Brain microvascular endothelial cell (primary cell): ENCODE data around the gene FOXN1.

Experiments
- DNase-seq: peaks from one replicate; pipeline ENCODE4 v3.0.0-alpha.2; 2020
- H3K27ac ChIP-seq: fragments of 250-450 bp; sonication (Bioruptor Pico); 2 replicates; pipeline ENCODE4 v1.5.1; 2020; ENCODE audit warnings: mild to moderate bottlenecking, moderate library complexity
- H3K27me3 ChIP-seq: fragments of 250-450 bp; sonication (Bioruptor Pico); replicated peaks from 2 replicates; pipeline ENCODE4 v1.5.1; 2020; ENCODE audit warnings: mild to moderate bottlenecking
- H3K36me3 ChIP-seq: fragments of 250-450 bp; sonication (Bioruptor Pico); replicated peaks from 2 replicates; pipeline ENCODE4 v1.5.1; 2020; ENCODE audit warnings: mild to moderate bottlenecking
- H3K4me3 ChIP-seq: 2 replicates; pipeline ENCODE4 v1.5.1; 2011; ENCODE audit warnings: low read depth, mild to moderate bottlenecking, control low read depth, low read length, moderate library complexity
- CTCF ChIP-seq: IDR thresholded peaks from 2 replicates; pipeline ENCODE4 v1.5.1; 2011; ENCODE audit warnings: low read depth, mild to moderate bottlenecking, moderate library complexity, low read length, control low read depth, inconsistent platforms; ENCODE audit errors: missing control alignments
- in situ Hi-C: cut with HindIII; loops from 2 replicates; pipeline ENCODE4 v1.10.0; 2017; ENCODE audit warnings: low sequenced_read_pairs, low pct_ligation_motif_present

Gene FOXN1

GRCh38 chr17:28572259-28573039 lies 66.3 kb downstream of the FOXN1 start:
- Histone ChIP-seq H3K4me3 (no peak overlapping the region), H3K27ac (no peak overlapping the region)
- no peak for DNase-seq

GRCh38 chr17:28573040-28573380 lies 66.9 kb downstream of the FOXN1 start:
- in situ Hi-C loops = no loop called here
- TF ChIP-seq CTCF = no peak
- Histone ChIP-seq H3K4me3 (no peak overlapping the region), H3K27me3 (no peaks in the 10 kb centered on the region), H3K27ac (no peak overlapping the region), H3K36me3 (peaks cover 4% of the 10 kb centered on the region)
- no peak for DNase-seq

More at GRCh38 chr17:28572259-28573039, 66.3 kb downstream of the FOXN1 start:
- in situ Hi-C loops = no loop called here
- no peak for TF ChIP-seq CTCF
- Histone ChIP-seq H3K36me3 (peaks cover 2% of the 10 kb centered on the region), H3K27me3 (no peaks in the 10 kb centered on the region)

GRCh38 chr17:28573521-28573920 lies 67.4 kb downstream of the FOXN1 start:
- in situ Hi-C loops = no loop called here

GRCh38 chr17:28573966-28574480 lies 67.9 kb downstream of the FOXN1 start:
- no peak for TF ChIP-seq CTCF
- Histone ChIP-seq H3K27ac (no peak overlapping the region), H3K36me3 (peaks cover 10% of the 10 kb centered on the region), H3K27me3 (no peaks in the 10 kb centered on the region), H3K4me3 (no peak overlapping the region)
- no peak for DNase-seq
- in situ Hi-C loops = no loop called here

More at GRCh38 chr17:28573521-28573920, 67.4 kb downstream of the FOXN1 start:
- DNase-seq = no peak
- Histone ChIP-seq H3K36me3 (peaks cover 9% of the 10 kb centered on the region), H3K27ac (no peak overlapping the region), H3K4me3 (no peak overlapping the region), H3K27me3 (no peaks in the 10 kb centered on the region)
- TF ChIP-seq CTCF = no peak

GRCh38 chr17:28574526-28574925 lies 68.4 kb downstream of the FOXN1 start:
- no peak overlapping the region for H3K27ac ChIP-seq
- TF ChIP-seq CTCF = no peak
- H3K27me3 ChIP-seq = no peaks in the 10 kb centered on the region
- H3K36me3 ChIP-seq = peaks cover 10% of the 10 kb centered on the region
- in situ Hi-C loops = no loop called here
- no peak for DNase-seq
- H3K4me3 ChIP-seq = no peak overlapping the region
